ENCODE results near the gene KIT.

- TF ChIP-seq EP300 (IDR thresholded peaks at IDR 0.05) (no peak), POLR2A (IDR thresholded peaks at IDR 0.05; ENCODE audit: low read depth) (no peak)
These were observed 716 bp downstream of the KIT start for GRCh38 chr4:54658252-54659093.
